BJ (cell line): Measurements from ENCODE around the gene GRK2. TPM values are rescaled to one million over a fixed set of nuclear protein-coding genes. Genes with fewer than 3 reads are reported as not detected.

Experiments
- CTCF ChIA-PET: fragments of 350-600 bp; formaldehyde crosslinking; extraction: SDS; loops from one replicate; lab custom pipeline; 2021; ENCODE audit warnings: antibody characterized with exemption, inconsistent platforms; lab: Yijun Ruan, JAX
- POLR2A ChIA-PET: fragments of 300-600 bp; sonication (Branson Sonifier 250); formaldehyde crosslinking; extraction: SDS; loops from one replicate; lab custom pipeline; 2021; ENCODE audit warnings: antibody characterized with exemption; lab: Charles Lee
- DNase-seq: peaks from one replicate; pipeline ENCODE4 v3.0.0-alpha.2; 2011; ENCODE audit warnings: low read depth
- H3K27me3 ChIP-seq: 2 replicates; pipeline ENCODE4 v1.6.0; 2011; ENCODE audit warnings: low read length; ENCODE audit not compliant: control insufficient read depth, insufficient read depth
- H3K36me3 ChIP-seq: 2 replicates; pipeline ENCODE4 v1.5.1; 2011; ENCODE audit warnings: low read length; ENCODE audit not compliant: control insufficient read depth, insufficient read depth
- H3K4me3 ChIP-seq: 2 replicates; pipeline ENCODE4 v1.5.1; 2011; ENCODE audit warnings: low read depth, mild to moderate bottlenecking, control low read depth, low read length
- polyA plus RNA-seq: library from polyadenylated mRNA; depleted of rRNA; stranded (reverse); fragments of >200 nt; gene quantifications from 2 replicates; pipeline ENCODE4 v1.2.3, GENCODE V29; 2011
- TF ChIP-seq, protein P1 (sequence below): IDR thresholded peaks from 2 replicates; pipeline ENCODE4 v1.5.1; 2011; ENCODE audit warnings: low read depth, mild to moderate bottlenecking, control low read depth, inconsistent platforms, low read length, moderate library complexity; ENCODE audit not compliant: insufficient read depth

The GRK2 gene
- polyA plus RNA-seq, 1 experiment, result 31.2 TPM

DNA sequence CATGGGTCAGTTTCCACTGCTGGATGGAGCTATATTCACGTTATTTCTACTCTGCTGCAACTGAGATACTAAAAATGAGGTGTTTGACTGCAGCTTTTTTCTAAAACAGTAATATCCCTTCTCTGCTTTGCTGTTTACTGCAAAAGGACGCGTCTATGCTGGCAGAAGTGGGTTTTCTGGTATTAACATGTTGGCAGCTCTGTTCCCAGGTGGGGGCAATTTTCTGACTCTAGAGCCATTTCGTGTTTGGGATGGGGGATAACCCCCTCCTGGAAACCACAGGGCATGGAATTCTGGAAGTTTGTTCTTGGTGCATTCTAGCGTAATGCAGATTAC is 4.9 kb downstream of the GRK2 start:
- no peaks in the 10 kb centered on the region for H3K27me3 ChIP-seq
- H3K36me3 ChIP-seq, result peaks cover 9% of the 10 kb centered on the region
- no peak overlapping the region for H3K4me3 ChIP-seq
- TF ChIP-seq, protein P1, sequence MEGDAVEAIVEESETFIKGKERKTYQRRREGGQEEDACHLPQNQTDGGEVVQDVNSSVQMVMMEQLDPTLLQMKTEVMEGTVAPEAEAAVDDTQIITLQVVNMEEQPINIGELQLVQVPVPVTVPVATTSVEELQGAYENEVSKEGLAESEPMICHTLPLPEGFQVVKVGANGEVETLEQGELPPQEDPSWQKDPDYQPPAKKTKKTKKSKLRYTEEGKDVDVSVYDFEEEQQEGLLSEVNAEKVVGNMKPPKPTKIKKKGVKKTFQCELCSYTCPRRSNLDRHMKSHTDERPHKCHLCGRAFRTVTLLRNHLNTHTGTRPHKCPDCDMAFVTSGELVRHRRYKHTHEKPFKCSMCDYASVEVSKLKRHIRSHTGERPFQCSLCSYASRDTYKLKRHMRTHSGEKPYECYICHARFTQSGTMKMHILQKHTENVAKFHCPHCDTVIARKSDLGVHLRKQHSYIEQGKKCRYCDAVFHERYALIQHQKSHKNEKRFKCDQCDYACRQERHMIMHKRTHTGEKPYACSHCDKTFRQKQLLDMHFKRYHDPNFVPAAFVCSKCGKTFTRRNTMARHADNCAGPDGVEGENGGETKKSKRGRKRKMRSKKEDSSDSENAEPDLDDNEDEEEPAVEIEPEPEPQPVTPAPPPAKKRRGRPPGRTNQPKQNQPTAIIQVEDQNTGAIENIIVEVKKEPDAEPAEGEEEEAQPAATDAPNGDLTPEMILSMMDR, result no peak
- DNase-seq, result no peak
- ChIA-PET CTCF (interaction anchor here (0.5 to 4.3 kb wide), 4 partner anchors 9 to 75 kb away, joined by 3 to 28 read pairs (median 9); no protein-coding TSS in a partner anchor), POLR2A (no interaction called here)

- DNase-seq, result no peak
- no peaks in the 10 kb centered on the region for H3K27me3 ChIP-seq
- TF ChIP-seq, protein P1, result no peak
- H3K4me3 ChIP-seq, result no peak overlapping the region
- H3K36me3 ChIP-seq, result peaks cover 9% of the 10 kb centered on the region
- ChIA-PET POLR2A (interaction anchor here (0.5 kb wide), 1 partner anchor 147 kb away, joined by 5 read pairs; no protein-coding TSS in a partner anchor), CTCF (interaction anchor here (0.5 to 4.3 kb wide), 6 partner anchors 9 to 74 kb away, joined by 3 to 28 read pairs (median 5); no protein-coding TSS in a partner anchor)
Observed at GRCh38 chr11:67271541-67272284, 5.4 kb downstream of the GRK2 start.

GRCh38 chr11:67272327-67273259 is 6.3 kb downstream of the GRK2 start:
- no peak overlapping the region for H3K4me3 ChIP-seq
- CTCF ChIA-PET, result interaction anchor here (0.7 to 4.3 kb wide), 5 partner anchors 8 to 45 kb away, joined by 3 to 28 read pairs (median 4); no protein-coding TSS in a partner anchor

GRCh38 chr11:67273260-67273990 is 7.2 kb downstream of the GRK2 start:
- TF ChIP-seq, protein P1, result no peak
- POLR2A ChIA-PET, result no interaction called here
- H3K27me3 ChIP-seq, result no peaks in the 10 kb centered on the region
- CTCF ChIA-PET, result interaction anchor here (0.6 to 4.3 kb wide), 5 partner anchors 11 to 44 kb away, joined by 3 to 28 read pairs (median 3); no protein-coding TSS in a partner anchor
- H3K36me3 ChIP-seq, result peaks cover 7% of the 10 kb centered on the region
- no peak overlapping the region for H3K4me3 ChIP-seq
- DNase-seq, result no peak

More at GRCh38 chr11:67272327-67273259, 6.3 kb downstream of the GRK2 start:
- TF ChIP-seq, protein P1, result no peak
- Histone ChIP-seq H3K27me3 (no peaks in the 10 kb centered on the region), H3K36me3 (peaks cover 9% of the 10 kb centered on the region)
- POLR2A ChIA-PET, result no interaction called here
- DNase-seq, result no peak
